Stomach (tissue), 9 donors: ENCODE results near the gene RCBTB1. TPM values are rescaled to one million over a fixed set of nuclear protein-coding genes. Genes with fewer than 3 reads are reported as not detected.

Source experiments
- DNase-seq, 2 donors: peaks; one replicate each; pipeline versions ENCODE4 v3.0.0 to v3.0.0-alpha.2; 2013 to 2019
- H3K27ac ChIP-seq, 5 donors: fragments of 200-600 bp in 4 of 5; sonication (generic) in 4 of 5; one replicate each; pipeline ENCODE4 v1.5.1; 2013 to 2019; ENCODE audit warnings: mild to moderate bottlenecking in 1 of 5, moderate library complexity in 1 of 5
- H3K27me3 ChIP-seq, 3 donors: fragments of 200-600 bp; sonication (generic); one replicate each; pipeline ENCODE4 v1.5.1; 2017 to 2019; ENCODE audit warnings: mixed run types in 1 of 3
- H3K36me3 ChIP-seq, 4 donors: fragments of 200-600 bp; sonication (generic); 1 replicate in 3 of 4; 2 replicates in 1 of 4; pipeline ENCODE4 v1.5.1; 2016 to 2019
- H3K4me1 ChIP-seq, 4 donors: fragments of 200-600 bp; sonication (generic); one replicate each; pipeline ENCODE4 v1.5.1; 2016 to 2019
- H3K4me3 ChIP-seq, 4 donors: fragments of 200-600 bp; sonication (generic) in 3 of 4; one replicate each; pipeline ENCODE4 v1.5.1; 2016 to 2019; ENCODE audit warnings: mild to moderate bottlenecking in 1 of 4
- H3K9me3 ChIP-seq, 4 donors: fragments of 200-600 bp; sonication (generic); one replicate each; pipeline ENCODE4 v1.5.1; 2016 to 2019
- CTCF ChIP-seq, 7 experiments: fragments of 450-650 bp in 4 of 7; fragments of 200-600 bp in 3 of 7; sonication (generic) in 3 of 7; IDR thresholded peaks; one replicate each; pipeline ENCODE4 v1.5.1; 2016 to 2019; ENCODE audit warnings: antibody characterized with exemption in 7 of 7, control low read depth in 2 of 7, mild to moderate bottlenecking in 1 of 7
- EP300 ChIP-seq: sonication (generic); formaldehyde crosslinking; IDR thresholded peaks from one replicate; pipeline ENCODE4 v1.6.1; 2017; ENCODE audit warnings: antibody characterized with exemption
- POLR2A ChIP-seq, 4 donors: fragments of 450-650 bp; IDR thresholded peaks; one replicate each; pipeline ENCODE4 v1.6.1; 2016; ENCODE audit warnings: antibody characterized with exemption in 4 of 4, control low read depth in 2 of 4, mild to moderate bottlenecking in 1 of 4, moderate library complexity in 1 of 4
- POLR2AphosphoS5 ChIP-seq, 3 donors: sonication (generic); formaldehyde crosslinking; IDR thresholded peaks; one replicate each; pipeline ENCODE4 v1.6.1; 2016; ENCODE audit warnings: antibody characterized with exemption in 3 of 3
- WGBS, 5 donors: extraction: QIAGEN DNeasy Blood & Tissue Kit in 3 of 5; methylation state at CpG; one replicate each; pipeline versions ENCODE4 v1.1.5 to v1.1.7; 2013 to 2018; 5-methylcytosine and 5-hydroxymethylcytosine counted together
- intact Hi-C: fragments of 100-400 bp; cut with DNase I; formaldehyde crosslinking; loops from one replicate; pipeline ENCODE4 v1.15.1; 2023; ENCODE audit warnings: low total_unique reads
- polyA plus RNA-seq, 3 donors: library from polyadenylated mRNA; stranded (reverse); fragments of 200-250 nt; gene quantifications; one replicate each; pipeline ENCODE4 v1.2.3, GENCODE V29; 2013
- total RNA-seq, 5 donors: library from RNA; depleted of rRNA; stranded (reverse); fragments of >200 nt; gene quantifications; one replicate each; pipeline versions ENCODE4 v1.1.0 to v1.2.3, GENCODE V29; 2014 to 2016
- donor health status: healthy with polysubstance abuse.
- donor health status: Bipolar disorder and iron deficiency.
- donor health status: healthy.

RCBTB1 gene
- total and polyA plus RNA-seq, 8 donors = 1.2 to 48.2 (median 9.7) TPM

GRCh38 chr13:49528161-49528560 lies 57.2 kb downstream of the RCBTB1 start:
- Histone ChIP-seq H3K36me3 (peaks cover 7 to 71% (median 63%) of the 10 kb centered on the region in 4 donors), H3K27ac (no peak overlapping the region), H3K4me3 (no peak overlapping the region), H3K9me3 (no peaks in the 10 kb centered on the region), H3K27me3 (no peaks in the 10 kb centered on the region), H3K4me1 (no peaks in the 10 kb centered on the region)
- intact Hi-C loops = no loop called here
- no peak for TF ChIP-seq CTCF (IDR thresholded peaks at IDR 0.05)
- no peak for TF ChIP-seq POLR2AphosphoS5 (IDR thresholded peaks at IDR 0.05)
- no peak for TF ChIP-seq EP300
- TF ChIP-seq POLR2A (IDR thresholded peaks at IDR 0.05) = no peak
- DNase-seq = no peak
- 46 to 85% (median 69%) methylated on average over 1 of the region's 1 CpG for WGBS, 5 donors

DNA sequence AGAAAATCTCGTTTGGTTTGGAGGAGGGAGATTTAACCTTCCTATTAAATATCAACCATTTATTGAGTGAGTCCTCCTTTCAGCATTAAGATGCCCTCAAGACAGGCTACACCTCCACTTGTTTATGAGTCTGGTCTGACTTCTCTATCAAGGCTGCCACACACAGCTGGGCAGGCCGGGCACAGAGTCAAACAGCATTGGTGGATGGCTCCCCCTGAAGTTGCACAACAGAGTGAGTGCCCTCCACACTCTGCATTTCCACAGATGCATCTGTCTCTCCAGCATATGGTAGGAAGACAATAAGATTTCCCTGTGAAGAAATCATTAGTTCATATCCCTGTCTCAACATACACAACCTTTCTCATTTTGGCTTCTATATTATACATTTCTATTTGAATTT lies 58.2 kb downstream of the RCBTB1 start:
- no peak overlapping the region for H3K27ac ChIP-seq
- no peaks in the 10 kb centered on the region for H3K4me1 ChIP-seq
- peaks cover 7 to 82% (median 67%) of the 10 kb centered on the region in 4 donors for H3K36me3 ChIP-seq
- no peaks in the 10 kb centered on the region for H3K9me3 ChIP-seq
- TF ChIP-seq POLR2AphosphoS5 (IDR thresholded peaks at IDR 0.05) = no peak
- TF ChIP-seq CTCF (IDR thresholded peaks at IDR 0.05) = no peak
- no peak for TF ChIP-seq POLR2A (IDR thresholded peaks at IDR 0.05)
- no peak for TF ChIP-seq EP300
- intact Hi-C loops = no loop called here
- 46 to 60% (median 54%) methylated on average over 2 of the region's 2 CpGs for whole genome bisulfite sequencing, 5 donors
- H3K4me3 ChIP-seq = no peak overlapping the region
- DNase-seq = no peak
- no peaks in the 10 kb centered on the region for H3K27me3 ChIP-seq

- TF ChIP-seq CTCF (IDR thresholded peaks at IDR 0.05) (no peak), EP300 (no peak), POLR2A (IDR thresholded peaks at IDR 0.05) (no peak), POLR2AphosphoS5 (IDR thresholded peaks at IDR 0.05) (no peak)
- Histone ChIP-seq H3K9me3 (no peaks in the 10 kb centered on the region), H3K27ac (no peak overlapping the region), H3K36me3 (peaks cover 7 to 92% (median 81%) of the 10 kb centered on the region in 4 donors), H3K27me3 (no peaks in the 10 kb centered on the region), H3K4me3 (no peak overlapping the region), H3K4me1 (no peaks in the 10 kb centered on the region)
- no peak for DNase-seq
- intact Hi-C loops = no loop called here
- 87 to 96% (median 93%) methylated on average over 5 of the region's 5 CpGs for WGBS, 5 donors
These were observed 60.4 kb downstream of the RCBTB1 start for GRCh38 chr13:49524740-49525501.

- H3K4me1 ChIP-seq = no peaks in the 10 kb centered on the region
- 70 to 83% (median 80%) methylated on average over 4 of the region's 4 CpGs for WGBS, 5 donors
- DNase-seq = no peak
- no peaks in the 10 kb centered on the region for H3K27me3 ChIP-seq
- no peak for TF ChIP-seq POLR2A (IDR thresholded peaks at IDR 0.05)
- TF ChIP-seq POLR2AphosphoS5 (IDR thresholded peaks at IDR 0.05) = no peak
- TF ChIP-seq CTCF (IDR thresholded peaks at IDR 0.05) = no peak
- TF ChIP-seq EP300 = no peak
- no peak overlapping the region for H3K27ac ChIP-seq
- no peaks in the 10 kb centered on the region for H3K9me3 ChIP-seq
- H3K4me3 ChIP-seq = no peak overlapping the region
- intact Hi-C loops = no loop called here
- peaks cover 7 to 93% (median 75%) of the 10 kb centered on the region in 4 donors for H3K36me3 ChIP-seq
These were observed 64.1 kb downstream of the RCBTB1 start for GRCh38 chr13:49521224-49521623.
